GM12891 (cell line): ENCODE measurements around the gene ANKRD10.
"Not testable (repeated sequence)": the region's sequence is repeated elsewhere in the genome, so short reads cannot be mapped to it uniquely, and the experiment has no call there.

Experiments used
- POLR2A ChIP-seq: IDR thresholded peaks from 2 replicates; pipeline ENCODE4 v1.6.1; 2011; ENCODE audit warnings: low read depth, low read length, control low read depth
- POLR2AphosphoS5 ChIP-seq: IDR thresholded peaks from 2 replicates; pipeline ENCODE4 v1.6.1; 2011; ENCODE audit warnings: low read depth, low read length, control low read depth
- POU2F2 ChIP-seq: IDR thresholded peaks from 2 replicates; pipeline ENCODE4 v1.6.1; 2011; ENCODE audit warnings: low read depth, mild to moderate bottlenecking, control low read depth, low read length, moderate library complexity

DNA sequence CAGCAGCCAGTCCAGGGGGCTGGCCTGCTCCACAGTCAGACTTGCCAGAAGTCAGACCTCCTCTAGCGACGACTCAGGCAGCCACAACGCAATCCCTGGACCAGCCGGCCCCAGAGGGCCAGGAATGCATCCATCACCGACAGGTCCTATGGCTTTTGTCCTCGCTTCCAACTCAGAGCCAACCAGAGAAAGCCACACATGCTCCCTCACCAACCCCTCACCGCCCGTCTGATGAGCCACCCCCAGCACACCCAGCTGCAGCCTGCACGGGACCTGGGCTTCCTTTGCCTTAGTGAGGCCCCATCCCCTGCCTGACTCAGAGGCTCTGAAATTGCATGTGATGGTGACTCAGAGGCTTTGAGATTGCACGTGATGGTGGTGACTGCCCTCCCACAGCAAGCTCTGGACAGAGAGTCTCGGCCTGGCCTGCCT, 40.2 kb upstream of the ANKRD10 start:
- TF ChIP-seq POLR2A, POU2F2, POLR2AphosphoS5: not testable (repeated sequence)
